ENCODE measurements around the gene C2CD2. TPM values are rescaled to one million over a fixed set of nuclear protein-coding genes. Genes with fewer than 3 reads are reported as not detected.

C2CD2 gene
- total and polyA plus RNA-seq, 10 of the 15 experiments (the other 5 are each of a cell fraction or from before 2014, with no cell fraction given), result 2.2 to 30.9 (median 9.9) TPM

DNA sequence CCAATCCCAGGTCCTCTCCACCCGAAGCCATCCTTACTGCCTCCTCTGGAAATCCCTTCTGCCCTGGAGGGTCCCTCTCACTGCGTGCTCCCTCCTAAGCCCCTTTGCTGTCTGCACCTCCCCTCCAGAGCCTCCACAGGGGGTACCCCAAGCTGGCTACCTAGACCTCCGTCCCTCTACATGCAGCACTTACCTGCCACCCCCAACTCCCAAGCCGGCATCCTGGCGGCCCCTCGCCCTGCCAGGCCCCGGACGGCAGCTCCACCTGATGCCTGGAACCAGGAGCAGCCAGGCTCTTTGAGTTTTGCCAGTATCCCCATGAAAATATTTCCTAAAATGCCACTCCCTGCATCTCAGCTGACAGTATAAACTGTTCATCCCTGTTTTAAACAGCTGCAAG is 78.7 kb downstream of the C2CD2 start (continued):
- TF ChIP-seq, protein P1, sequence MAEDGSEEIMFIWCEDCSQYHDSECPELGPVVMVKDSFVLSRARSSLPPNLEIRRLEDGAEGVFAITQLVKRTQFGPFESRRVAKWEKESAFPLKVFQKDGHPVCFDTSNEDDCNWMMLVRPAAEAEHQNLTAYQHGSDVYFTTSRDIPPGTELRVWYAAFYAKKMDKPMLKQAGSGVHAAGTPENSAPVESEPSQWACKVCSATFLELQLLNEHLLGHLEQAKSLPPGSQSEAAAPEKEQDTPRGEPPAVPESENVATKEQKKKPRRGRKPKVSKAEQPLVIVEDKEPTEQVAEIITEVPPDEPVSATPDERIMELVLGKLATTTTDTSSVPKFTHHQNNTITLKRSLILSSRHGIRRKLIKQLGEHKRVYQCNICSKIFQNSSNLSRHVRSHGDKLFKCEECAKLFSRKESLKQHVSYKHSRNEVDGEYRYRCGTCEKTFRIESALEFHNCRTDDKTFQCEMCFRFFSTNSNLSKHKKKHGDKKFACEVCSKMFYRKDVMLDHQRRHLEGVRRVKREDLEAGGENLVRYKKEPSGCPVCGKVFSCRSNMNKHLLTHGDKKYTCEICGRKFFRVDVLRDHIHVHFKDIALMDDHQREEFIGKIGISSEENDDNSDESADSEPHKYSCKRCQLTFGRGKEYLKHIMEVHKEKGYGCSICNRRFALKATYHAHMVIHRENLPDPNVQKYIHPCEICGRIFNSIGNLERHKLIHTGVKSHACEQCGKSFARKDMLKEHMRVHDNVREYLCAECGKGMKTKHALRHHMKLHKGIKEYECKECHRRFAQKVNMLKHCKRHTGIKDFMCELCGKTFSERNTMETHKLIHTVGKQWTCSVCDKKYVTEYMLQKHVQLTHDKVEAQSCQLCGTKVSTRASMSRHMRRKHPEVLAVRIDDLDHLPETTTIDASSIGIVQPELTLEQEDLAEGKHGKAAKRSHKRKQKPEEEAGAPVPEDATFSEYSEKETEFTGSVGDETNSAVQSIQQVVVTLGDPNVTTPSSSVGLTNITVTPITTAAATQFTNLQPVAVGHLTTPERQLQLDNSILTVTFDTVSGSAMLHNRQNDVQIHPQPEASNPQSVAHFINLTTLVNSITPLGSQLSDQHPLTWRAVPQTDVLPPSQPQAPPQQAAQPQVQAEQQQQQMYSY (CRISPR knock-in tag; IDR thresholded peaks at IDR 0.05), result no peak
- TF ChIP-seq, protein P2, sequence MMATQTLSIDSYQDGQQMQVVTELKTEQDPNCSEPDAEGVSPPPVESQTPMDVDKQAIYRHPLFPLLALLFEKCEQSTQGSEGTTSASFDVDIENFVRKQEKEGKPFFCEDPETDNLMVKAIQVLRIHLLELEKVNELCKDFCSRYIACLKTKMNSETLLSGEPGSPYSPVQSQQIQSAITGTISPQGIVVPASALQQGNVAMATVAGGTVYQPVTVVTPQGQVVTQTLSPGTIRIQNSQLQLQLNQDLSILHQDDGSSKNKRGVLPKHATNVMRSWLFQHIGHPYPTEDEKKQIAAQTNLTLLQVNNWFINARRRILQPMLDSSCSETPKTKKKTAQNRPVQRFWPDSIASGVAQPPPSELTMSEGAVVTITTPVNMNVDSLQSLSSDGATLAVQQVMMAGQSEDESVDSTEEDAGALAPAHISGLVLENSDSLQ (IDR thresholded peaks at IDR 0.05), result no peak
- TF ChIP-seq ZNF24 (IDR thresholded peaks at IDR 0.05), result no peak
- no peak for TF ChIP-seq CHD4 (IDR thresholded peaks at IDR 0.05)
- TF ChIP-seq, protein P3, sequence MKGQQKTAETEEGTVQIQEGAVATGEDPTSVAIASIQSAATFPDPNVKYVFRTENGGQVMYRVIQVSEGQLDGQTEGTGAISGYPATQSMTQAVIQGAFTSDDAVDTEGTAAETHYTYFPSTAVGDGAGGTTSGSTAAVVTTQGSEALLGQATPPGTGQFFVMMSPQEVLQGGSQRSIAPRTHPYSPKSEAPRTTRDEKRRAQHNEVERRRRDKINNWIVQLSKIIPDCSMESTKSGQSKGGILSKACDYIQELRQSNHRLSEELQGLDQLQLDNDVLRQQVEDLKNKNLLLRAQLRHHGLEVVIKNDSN (IDR thresholded peaks at IDR 0.05; ENCODE audit: borderline replicate concordance, extremely low read length, insufficient read depth, low read depth, low read length), result no peak
- TF ChIP-seq IRF4 (IDR thresholded peaks at IDR 0.05; ENCODE audit: low read depth, low read length), result no peak
- TF ChIP-seq, protein P4, sequence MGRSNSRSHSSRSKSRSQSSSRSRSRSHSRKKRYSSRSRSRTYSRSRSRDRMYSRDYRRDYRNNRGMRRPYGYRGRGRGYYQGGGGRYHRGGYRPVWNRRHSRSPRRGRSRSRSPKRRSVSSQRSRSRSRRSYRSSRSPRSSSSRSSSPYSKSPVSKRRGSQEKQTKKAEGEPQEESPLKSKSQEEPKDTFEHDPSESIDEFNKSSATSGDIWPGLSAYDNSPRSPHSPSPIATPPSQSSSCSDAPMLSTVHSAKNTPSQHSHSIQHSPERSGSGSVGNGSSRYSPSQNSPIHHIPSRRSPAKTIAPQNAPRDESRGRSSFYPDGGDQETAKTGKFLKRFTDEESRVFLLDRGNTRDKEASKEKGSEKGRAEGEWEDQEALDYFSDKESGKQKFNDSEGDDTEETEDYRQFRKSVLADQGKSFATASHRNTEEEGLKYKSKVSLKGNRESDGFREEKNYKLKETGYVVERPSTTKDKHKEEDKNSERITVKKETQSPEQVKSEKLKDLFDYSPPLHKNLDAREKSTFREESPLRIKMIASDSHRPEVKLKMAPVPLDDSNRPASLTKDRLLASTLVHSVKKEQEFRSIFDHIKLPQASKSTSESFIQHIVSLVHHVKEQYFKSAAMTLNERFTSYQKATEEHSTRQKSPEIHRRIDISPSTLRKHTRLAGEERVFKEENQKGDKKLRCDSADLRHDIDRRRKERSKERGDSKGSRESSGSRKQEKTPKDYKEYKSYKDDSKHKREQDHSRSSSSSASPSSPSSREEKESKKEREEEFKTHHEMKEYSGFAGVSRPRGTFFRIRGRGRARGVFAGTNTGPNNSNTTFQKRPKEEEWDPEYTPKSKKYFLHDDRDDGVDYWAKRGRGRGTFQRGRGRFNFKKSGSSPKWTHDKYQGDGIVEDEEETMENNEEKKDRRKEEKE (IDR thresholded peaks at IDR 0.05), result no peak
- TF ChIP-seq, protein P5, sequence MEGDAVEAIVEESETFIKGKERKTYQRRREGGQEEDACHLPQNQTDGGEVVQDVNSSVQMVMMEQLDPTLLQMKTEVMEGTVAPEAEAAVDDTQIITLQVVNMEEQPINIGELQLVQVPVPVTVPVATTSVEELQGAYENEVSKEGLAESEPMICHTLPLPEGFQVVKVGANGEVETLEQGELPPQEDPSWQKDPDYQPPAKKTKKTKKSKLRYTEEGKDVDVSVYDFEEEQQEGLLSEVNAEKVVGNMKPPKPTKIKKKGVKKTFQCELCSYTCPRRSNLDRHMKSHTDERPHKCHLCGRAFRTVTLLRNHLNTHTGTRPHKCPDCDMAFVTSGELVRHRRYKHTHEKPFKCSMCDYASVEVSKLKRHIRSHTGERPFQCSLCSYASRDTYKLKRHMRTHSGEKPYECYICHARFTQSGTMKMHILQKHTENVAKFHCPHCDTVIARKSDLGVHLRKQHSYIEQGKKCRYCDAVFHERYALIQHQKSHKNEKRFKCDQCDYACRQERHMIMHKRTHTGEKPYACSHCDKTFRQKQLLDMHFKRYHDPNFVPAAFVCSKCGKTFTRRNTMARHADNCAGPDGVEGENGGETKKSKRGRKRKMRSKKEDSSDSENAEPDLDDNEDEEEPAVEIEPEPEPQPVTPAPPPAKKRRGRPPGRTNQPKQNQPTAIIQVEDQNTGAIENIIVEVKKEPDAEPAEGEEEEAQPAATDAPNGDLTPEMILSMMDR (IDR thresholded peaks at IDR 0.05 in 2 of 3, conservative IDR thresholded peaks at IDR 0.05 in 1 of 3; ENCODE audit: control insufficient read depth in 2 of 3, extremely low read depth in 1 of 3, insufficient read depth in 1 of 3, low read depth in 3 of 3, low read length in 3 of 3), result no peak
- TF ChIP-seq YY1 (IDR thresholded peaks at IDR 0.05; ENCODE audit: low read depth, low read length), result no peak
- TF ChIP-seq HCFC1 (IDR thresholded peaks at IDR 0.05; ENCODE audit: low read length), result no peak
- TF ChIP-seq, protein P6, sequence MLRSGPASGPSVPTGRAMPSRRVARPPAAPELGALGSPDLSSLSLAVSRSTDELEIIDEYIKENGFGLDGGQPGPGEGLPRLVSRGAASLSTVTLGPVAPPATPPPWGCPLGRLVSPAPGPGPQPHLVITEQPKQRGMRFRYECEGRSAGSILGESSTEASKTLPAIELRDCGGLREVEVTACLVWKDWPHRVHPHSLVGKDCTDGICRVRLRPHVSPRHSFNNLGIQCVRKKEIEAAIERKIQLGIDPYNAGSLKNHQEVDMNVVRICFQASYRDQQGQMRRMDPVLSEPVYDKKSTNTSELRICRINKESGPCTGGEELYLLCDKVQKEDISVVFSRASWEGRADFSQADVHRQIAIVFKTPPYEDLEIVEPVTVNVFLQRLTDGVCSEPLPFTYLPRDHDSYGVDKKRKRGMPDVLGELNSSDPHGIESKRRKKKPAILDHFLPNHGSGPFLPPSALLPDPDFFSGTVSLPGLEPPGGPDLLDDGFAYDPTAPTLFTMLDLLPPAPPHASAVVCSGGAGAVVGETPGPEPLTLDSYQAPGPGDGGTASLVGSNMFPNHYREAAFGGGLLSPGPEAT (IDR thresholded peaks at IDR 0.05; ENCODE audit: low read depth), result no peak

Measured in GM12878 (cell line).